LNCAP (cell line): Measurements from ENCODE around the gene FAM186B.

Experiments used
- TF ChIP-seq, protein P1 (sequence below): fragments of 450-650 bp; IDR thresholded peaks from 2 replicates; pipeline ENCODE4 v1.5.1; 2017; ENCODE audit warnings: mild to moderate bottlenecking

Gene FAM186B

DNA sequence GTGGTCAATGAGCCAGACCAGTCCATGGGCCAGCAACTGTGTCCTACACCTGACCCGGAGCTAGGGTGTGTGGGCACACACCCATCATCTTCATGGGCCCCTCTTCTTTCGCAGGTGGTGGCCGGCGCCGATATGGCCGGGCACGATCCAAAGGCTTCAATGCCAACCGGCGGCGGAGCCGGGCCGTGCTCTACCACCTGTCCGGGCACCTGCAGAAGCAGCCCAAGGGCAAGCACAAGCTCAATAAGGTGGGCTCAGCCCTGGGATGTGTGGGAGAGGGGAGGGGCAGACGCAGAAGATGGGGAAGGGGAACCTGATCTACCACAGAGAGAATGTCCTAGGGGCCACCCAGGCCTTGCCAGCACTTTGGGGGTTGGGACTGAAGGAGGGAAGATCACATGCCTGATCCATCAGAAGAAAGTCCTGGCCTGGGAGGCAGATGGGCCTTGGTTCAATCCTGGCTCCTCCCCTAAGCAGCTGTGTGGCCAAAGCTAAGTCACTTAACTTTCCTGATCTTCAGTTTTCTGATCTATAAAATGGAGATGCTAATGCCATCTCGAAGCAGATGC lies 62.8 kb downstream of the FAM186B start:
- TF ChIP-seq, protein P1, sequence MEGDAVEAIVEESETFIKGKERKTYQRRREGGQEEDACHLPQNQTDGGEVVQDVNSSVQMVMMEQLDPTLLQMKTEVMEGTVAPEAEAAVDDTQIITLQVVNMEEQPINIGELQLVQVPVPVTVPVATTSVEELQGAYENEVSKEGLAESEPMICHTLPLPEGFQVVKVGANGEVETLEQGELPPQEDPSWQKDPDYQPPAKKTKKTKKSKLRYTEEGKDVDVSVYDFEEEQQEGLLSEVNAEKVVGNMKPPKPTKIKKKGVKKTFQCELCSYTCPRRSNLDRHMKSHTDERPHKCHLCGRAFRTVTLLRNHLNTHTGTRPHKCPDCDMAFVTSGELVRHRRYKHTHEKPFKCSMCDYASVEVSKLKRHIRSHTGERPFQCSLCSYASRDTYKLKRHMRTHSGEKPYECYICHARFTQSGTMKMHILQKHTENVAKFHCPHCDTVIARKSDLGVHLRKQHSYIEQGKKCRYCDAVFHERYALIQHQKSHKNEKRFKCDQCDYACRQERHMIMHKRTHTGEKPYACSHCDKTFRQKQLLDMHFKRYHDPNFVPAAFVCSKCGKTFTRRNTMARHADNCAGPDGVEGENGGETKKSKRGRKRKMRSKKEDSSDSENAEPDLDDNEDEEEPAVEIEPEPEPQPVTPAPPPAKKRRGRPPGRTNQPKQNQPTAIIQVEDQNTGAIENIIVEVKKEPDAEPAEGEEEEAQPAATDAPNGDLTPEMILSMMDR: no peak

GRCh38 chr12:49541911-49542505 lies 63.4 kb downstream of the FAM186B start:
- TF ChIP-seq, protein P1: no peak

DNA sequence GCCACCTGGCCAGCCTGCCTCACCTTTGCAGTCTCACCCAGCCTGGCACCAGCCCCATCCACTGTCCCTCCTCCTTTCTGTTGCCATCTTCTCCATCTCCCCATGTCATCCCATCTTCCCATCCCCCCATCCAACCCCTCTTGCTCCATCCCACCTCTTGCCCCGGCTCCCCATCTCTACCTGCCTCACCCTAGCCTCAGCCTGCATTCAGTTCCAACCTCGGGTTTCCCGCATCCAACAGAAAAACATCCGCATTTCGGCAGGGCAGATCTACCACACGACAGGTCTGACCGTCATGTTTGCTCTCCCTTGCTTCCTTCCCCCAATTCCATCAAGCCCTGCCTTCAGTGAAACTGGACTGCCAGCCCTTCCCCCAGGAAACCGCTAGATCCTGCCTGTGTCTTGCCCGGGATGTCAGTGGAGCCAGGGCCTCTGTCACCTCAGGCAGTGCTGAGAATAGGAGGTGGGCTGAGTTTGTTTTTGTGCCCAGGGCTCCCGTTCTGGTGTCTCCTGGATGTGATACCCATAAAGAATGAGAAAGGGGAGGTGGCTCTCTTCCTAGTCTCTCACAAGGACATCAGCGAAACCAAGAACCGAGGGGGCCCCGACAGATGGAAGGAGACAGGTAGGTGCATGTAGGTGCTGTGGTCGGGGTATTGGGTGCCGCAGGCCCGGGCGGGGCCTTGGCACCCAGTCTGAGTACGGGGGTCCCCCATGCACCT lies 64.1 kb downstream of the FAM186B start:
- TF ChIP-seq, protein P1: no peak

DNA sequence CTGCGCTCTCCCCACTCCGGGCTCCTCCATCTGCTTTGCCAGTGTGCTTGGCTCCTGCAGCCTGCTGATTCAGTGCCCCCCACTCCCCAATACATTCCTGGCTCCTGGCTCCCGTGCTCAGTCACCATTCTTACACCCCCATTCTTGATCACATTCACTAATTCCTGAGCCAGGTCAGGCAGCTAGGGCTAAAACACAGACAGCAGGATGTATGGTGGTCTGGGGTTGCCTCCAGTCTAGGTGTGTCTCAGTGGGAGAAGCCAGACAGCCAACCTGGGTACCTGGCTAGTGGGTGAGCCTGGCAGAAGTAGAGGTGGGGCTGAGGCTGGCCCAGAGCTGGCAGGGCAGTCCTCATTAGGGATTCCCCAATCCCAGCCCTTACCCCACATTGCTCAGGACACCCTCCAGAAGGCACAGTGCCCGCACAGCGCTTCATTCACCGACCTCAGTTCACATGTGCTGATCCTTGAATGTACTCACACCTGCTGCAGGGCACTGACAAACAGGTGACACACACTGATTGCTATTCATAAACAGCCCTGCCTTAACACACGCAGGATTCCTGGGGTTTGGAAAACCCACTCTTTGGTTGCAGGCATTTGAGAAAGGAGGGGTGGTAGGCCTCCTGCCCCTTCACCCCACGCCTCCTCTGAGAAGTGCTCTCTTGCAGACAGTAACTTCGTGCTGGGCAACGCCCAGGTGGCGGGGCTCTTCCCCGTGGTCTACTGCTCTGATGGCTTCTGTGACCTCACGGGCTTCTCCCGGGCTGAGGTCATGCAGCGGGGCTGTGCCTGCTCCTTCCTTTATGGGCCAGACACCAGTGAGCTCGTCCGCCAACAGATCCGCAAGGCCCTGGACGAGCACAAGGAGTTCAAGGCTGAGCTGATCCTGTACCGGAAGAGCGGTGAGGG lies 65.0 kb downstream of the FAM186B start:
- TF ChIP-seq, protein P1: no peak

- TF ChIP-seq, protein P1: no peak
Observed at GRCh38 chr12:49539406-49540228, 65.8 kb downstream of the FAM186B start.

DNA sequence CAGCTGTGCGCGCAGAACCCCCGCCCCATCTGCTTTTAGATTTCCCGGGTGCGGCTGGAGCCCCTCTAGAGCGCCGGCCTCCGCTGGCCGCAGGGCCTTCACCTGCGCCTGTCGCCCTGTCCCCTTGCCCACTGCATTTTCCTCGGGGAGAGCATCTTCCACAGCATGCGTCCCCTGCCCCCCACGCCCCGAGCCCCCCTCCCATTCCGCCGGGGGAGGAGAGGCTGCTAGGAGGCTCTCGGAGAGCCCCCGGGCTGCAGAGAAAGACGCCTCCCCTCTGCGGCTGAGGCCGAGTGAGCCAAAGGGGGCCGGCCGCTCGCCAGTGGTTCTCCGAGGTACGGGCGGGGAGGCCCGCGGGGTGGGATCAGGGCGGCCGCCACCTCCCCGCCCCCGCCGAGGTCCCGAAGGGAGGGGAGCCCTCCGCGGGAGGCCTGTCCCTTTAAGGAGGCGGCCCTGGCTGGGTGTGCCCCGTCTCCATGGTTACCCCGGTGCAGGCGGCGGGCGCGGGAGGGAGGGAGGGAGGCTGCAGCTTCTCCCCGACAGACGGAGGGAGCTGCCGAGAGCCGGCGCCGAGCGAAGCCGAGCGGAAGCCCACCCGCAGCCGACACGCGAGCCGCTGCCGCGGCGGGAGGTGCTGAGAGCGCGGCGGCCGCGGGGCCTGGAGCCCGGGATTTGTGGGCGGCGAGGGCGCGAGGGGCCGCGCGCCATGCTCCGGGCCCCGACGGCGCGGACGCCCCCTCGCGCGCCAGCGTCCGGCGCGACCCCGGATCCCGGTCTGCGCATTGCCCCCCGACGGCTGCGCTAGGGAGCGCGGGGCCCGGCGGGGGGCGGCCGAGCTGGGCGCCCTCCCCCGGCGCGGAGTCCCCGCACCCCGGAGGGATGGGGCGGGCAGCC lies 66.7 kb downstream of the FAM186B start, which contains the start of gene KCNH3:
Gene KCNH3, plus strand, starts transcription at position 521 of the 894 bp plus-strand sequence. CDS start 387 bp downstream, outside the sequence.
- TF ChIP-seq, protein P1: no peak
